ENCODE results near the gene NEB. TPM values are rescaled to one million over a fixed set of nuclear protein-coding genes. Genes with fewer than 3 reads are reported as not detected.

The NEB gene
- total and polyA plus RNA-seq, 2 donors (not counting 1 experiment from before 2014, with no cell fraction given) = 3.6 to 4.6 TPM

DNA sequence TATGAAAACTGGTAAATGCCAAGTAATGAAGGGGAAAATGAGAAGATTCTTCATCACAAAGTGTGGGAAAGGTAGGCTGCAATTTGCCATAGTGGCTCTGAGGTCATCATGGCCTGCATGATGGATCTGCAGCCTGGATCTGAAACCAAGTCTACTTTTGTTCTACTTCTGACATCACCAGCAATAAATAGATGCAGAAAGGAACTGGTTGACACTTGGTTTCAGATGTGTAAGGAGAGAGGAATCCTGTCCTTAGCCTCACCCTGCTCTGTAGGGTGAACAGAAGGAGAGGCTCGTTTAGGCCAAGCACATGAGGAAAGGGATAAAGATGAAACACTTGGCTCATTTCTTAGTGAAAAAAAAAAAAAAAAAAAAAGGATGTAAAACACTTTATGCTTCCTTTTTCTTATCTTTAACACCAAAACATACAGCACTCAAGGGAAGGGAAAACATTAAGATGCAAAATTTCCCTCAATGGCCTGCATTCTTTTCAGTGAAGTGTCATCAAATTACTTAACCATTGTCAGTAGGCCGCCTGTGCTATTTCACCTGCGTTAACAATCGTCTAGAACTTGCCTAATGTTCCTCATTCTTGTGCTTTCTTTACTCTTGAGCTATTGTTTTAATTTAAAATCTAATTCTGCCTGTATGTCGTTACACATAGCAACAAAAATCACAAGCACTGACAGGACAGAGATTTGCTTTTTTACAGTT, 3.9 kb downstream of the NEB start:
- peak overlapping the region; percentile 30 to 45 for H3K27ac ChIP-seq (ENCODE audit: low read length in 2 of 2)
- no peak for TF ChIP-seq EZH2 (IDR thresholded peaks at IDR 0.05; ENCODE audit: borderline replicate concordance, insufficient read depth, low read depth, low read length, poor library complexity, severe bottlenecking)
- TF ChIP-seq, protein P1, sequence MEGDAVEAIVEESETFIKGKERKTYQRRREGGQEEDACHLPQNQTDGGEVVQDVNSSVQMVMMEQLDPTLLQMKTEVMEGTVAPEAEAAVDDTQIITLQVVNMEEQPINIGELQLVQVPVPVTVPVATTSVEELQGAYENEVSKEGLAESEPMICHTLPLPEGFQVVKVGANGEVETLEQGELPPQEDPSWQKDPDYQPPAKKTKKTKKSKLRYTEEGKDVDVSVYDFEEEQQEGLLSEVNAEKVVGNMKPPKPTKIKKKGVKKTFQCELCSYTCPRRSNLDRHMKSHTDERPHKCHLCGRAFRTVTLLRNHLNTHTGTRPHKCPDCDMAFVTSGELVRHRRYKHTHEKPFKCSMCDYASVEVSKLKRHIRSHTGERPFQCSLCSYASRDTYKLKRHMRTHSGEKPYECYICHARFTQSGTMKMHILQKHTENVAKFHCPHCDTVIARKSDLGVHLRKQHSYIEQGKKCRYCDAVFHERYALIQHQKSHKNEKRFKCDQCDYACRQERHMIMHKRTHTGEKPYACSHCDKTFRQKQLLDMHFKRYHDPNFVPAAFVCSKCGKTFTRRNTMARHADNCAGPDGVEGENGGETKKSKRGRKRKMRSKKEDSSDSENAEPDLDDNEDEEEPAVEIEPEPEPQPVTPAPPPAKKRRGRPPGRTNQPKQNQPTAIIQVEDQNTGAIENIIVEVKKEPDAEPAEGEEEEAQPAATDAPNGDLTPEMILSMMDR (IDR thresholded peaks at IDR 0.05) = no peak
- H3K4me1 ChIP-seq (ENCODE audit: control insufficient read depth in 2 of 2, insufficient read depth in 2 of 2, low read length in 2 of 2) = peaks cover 27 to 28% of the 10 kb centered on the region in 2 donors
- intact Hi-C loops (cut with micrococcal nuclease) = loop anchor here (2.0 kb wide), 1 partner anchor 36 kb away; no protein-coding TSS in a partner anchor
- H3K4me3 ChIP-seq (ENCODE audit: control extremely low read depth in 1 of 5, extremely low read depth in 1 of 5, insufficient read depth in 1 of 5, low read depth in 2 of 5, low read length in 4 of 5) = no peak overlapping the region
- no peaks in the 10 kb centered on the region for H3K27me3 ChIP-seq (replicated peaks in 1 of 4; ENCODE audit: control extremely low read depth in 1 of 4, control insufficient read depth in 3 of 4, insufficient read depth in 4 of 4, low read length in 3 of 4)
- H4K20me1 ChIP-seq (ENCODE audit: control insufficient read depth, insufficient read depth, low read length, poor library complexity, severe bottlenecking) = no peaks in the 10 kb centered on the region
- H3K79me2 ChIP-seq (ENCODE audit: control insufficient read depth, insufficient read depth, low read length) = no peaks in the 10 kb centered on the region
- no CpG with 5 or more reads among the region's 5 CpGs for WGBS (ENCODE audit: insufficient coverage)
- H3K9me3 Mint-ChIP-seq (ENCODE audit: insufficient read depth) = no peaks in the 10 kb centered on the region
- H2AFZ ChIP-seq (ENCODE audit: insufficient read depth, low read depth, low read length, poor library complexity, severe bottlenecking) = peak overlapping the region; percentile 67
- H3K27me3 Mint-ChIP-seq = no peaks in the 10 kb centered on the region
- H3K36me3 ChIP-seq (replicated peaks in 1 of 2; ENCODE audit: control extremely low read depth in 1 of 2, control insufficient read depth in 1 of 2, extremely low read depth in 1 of 2, insufficient read depth in 2 of 2, low read length in 1 of 2) = no peaks in the 10 kb centered on the region
- peak overlapping the region; percentile 92 for H3K27ac Mint-ChIP-seq
- ATAC-seq (ENCODE audit: low read depth) (peak; percentile 46), DNase-seq (peak; percentile 49)
- H3K4me2 ChIP-seq (replicated peaks; ENCODE audit: low read depth, low read length, poor library complexity, severe bottlenecking) = peak overlapping the region; percentile 54
- CTCF ChIA-PET = interaction anchor here (0.6 to 2.0 kb wide), 7 partner anchors 15 to 164 kb away, joined by 3 to 11 read pairs (median 4); no protein-coding TSS in a partner anchor
- no peaks in the 10 kb centered on the region for H3K9me3 ChIP-seq (ENCODE audit: control extremely low read depth in 1 of 3, control insufficient read depth in 2 of 3, insufficient read depth in 1 of 3, low read length in 2 of 3)
- peaks cover 35% of the 10 kb centered on the region for H3K4me1 Mint-ChIP-seq
- POLR2A ChIA-PET = no interaction called here
- peak overlapping the region; percentile 42 for H3K4me3 Mint-ChIP-seq
- peak overlapping the region; percentile 4 for H3K9ac ChIP-seq (ENCODE audit: low read length)

DNA sequence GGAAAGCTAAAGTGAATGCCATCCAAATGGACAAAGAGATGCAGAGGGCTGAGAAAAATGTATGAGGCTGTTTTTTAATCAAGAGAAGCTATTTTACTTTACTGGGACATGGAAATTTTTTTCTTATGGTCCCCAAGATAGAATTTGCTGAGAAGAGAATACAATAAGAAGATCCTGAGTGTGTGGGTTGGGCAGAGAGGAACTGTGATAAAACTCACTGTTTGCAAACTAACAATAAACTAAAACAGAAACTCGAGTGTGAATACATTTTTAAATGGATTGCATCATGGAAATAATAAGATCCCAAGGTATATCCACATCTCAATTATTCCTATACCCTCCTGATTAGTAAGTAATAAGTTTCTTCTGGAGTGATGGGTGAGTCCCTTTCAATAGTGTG, 4.4 kb downstream of the NEB start:
- TF ChIP-seq, protein P1 (IDR thresholded peaks at IDR 0.05) = no peak
- no peak for TF ChIP-seq EZH2 (IDR thresholded peaks at IDR 0.05; ENCODE audit: borderline replicate concordance, insufficient read depth, low read depth, low read length, poor library complexity, severe bottlenecking)
- Mint-ChIP-seq H3K27ac (peak overlapping the region; percentile 92), H3K4me3 (peak overlapping the region; percentile 42), H3K9me3 (ENCODE audit: insufficient read depth) (no peaks in the 10 kb centered on the region), H3K4me1 (peaks cover 35% of the 10 kb centered on the region), H3K27me3 (no peaks in the 10 kb centered on the region)
- Histone ChIP-seq H2AFZ (ENCODE audit: insufficient read depth, low read depth, low read length, poor library complexity, severe bottlenecking) (peak overlapping the region; percentile 67), H3K36me3 (replicated peaks in 1 of 2; ENCODE audit: control extremely low read depth in 1 of 2, control insufficient read depth in 1 of 2, extremely low read depth in 1 of 2, insufficient read depth in 2 of 2, low read length in 1 of 2) (no peaks in the 10 kb centered on the region), H3K4me1 (ENCODE audit: control insufficient read depth in 2 of 2, insufficient read depth in 2 of 2, low read length in 2 of 2) (peaks cover 27 to 28% of the 10 kb centered on the region in 2 donors), H3K27me3 (replicated peaks in 1 of 4; ENCODE audit: control extremely low read depth in 1 of 4, control insufficient read depth in 3 of 4, insufficient read depth in 4 of 4, low read length in 3 of 4) (no peaks in the 10 kb centered on the region), H3K4me3 (ENCODE audit: control extremely low read depth in 1 of 5, extremely low read depth in 1 of 5, insufficient read depth in 1 of 5, low read depth in 2 of 5, low read length in 4 of 5) (no peak overlapping the region), H3K9me3 (ENCODE audit: control extremely low read depth in 1 of 3, control insufficient read depth in 2 of 3, insufficient read depth in 1 of 3, low read length in 2 of 3) (no peaks in the 10 kb centered on the region), H4K20me1 (ENCODE audit: control insufficient read depth, insufficient read depth, low read length, poor library complexity, severe bottlenecking) (no peaks in the 10 kb centered on the region), H3K9ac (ENCODE audit: low read length) (peak overlapping the region; percentile 4), H3K4me2 (replicated peaks; ENCODE audit: low read depth, low read length, poor library complexity, severe bottlenecking) (peak overlapping the region; percentile 54), H3K79me2 (ENCODE audit: control insufficient read depth, insufficient read depth, low read length) (no peaks in the 10 kb centered on the region), H3K27ac (ENCODE audit: low read length in 2 of 2) (peak overlapping the region; percentile 30 to 45)
- ATAC-seq (ENCODE audit: low read depth) (no peak), DNase-seq (no peak)
- POLR2A ChIA-PET = interaction anchor here (1.2 kb wide), 1 partner anchor 14 kb away, joined by 4 read pairs; no protein-coding TSS in a partner anchor
- CTCF ChIA-PET = interaction anchor here (1.2 to 2.0 kb wide), 5 partner anchors 36 to 78 kb away, joined by 3 to 11 read pairs (median 5); no protein-coding TSS in a partner anchor
- intact Hi-C loops (cut with micrococcal nuclease) = loop anchor here (2.0 kb wide), 1 partner anchor 37 kb away; no protein-coding TSS in a partner anchor
- WGBS (ENCODE audit: insufficient coverage) = no CpG with 5 or more reads among the region's 1 CpG
